Measurements from ENCODE around the gene NXPH2. TPM values are rescaled to one million over a fixed set of nuclear protein-coding genes. Genes with fewer than 3 reads are reported as not detected.

The NXPH2 gene
- total and polyA plus RNA-seq, 2 of the 13 experiments (the other 11 are each of a cell fraction or from before 2014, with no cell fraction given): not detected

DNA sequence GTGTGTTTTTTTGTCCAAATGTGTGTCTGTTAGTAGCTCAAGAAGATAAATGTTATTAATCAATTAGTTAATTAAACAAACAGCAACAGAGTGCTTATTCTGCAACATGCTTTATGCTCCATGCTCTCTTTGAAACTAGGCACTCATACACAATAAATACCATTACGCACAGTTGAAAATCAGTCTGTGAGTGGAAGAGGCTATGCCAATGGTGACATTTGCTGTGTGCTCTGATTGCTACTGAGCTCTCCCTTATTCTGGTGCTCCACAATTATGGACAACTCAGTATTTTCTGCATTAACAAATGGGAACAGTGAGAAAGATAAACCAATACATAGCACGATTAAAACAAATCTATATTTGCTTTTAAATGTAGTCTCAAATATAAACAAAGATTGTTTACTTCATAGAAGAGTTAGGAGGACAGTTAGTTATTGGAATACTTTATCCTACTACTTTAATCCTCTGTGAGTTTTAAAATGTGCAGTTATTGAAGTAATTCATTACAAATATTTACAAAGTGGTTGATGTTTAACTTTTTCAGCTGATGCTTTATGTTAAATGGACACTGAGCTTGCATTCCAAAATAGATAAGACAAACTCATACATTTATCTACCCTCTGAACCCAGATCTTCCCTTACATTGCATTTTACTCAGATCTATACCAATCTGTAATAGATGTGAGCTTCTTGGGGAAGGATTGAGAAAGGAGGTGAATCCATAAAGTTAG, 55.3 kb downstream of the NXPH2 start (continued):
- TF ChIP-seq, protein P1, sequence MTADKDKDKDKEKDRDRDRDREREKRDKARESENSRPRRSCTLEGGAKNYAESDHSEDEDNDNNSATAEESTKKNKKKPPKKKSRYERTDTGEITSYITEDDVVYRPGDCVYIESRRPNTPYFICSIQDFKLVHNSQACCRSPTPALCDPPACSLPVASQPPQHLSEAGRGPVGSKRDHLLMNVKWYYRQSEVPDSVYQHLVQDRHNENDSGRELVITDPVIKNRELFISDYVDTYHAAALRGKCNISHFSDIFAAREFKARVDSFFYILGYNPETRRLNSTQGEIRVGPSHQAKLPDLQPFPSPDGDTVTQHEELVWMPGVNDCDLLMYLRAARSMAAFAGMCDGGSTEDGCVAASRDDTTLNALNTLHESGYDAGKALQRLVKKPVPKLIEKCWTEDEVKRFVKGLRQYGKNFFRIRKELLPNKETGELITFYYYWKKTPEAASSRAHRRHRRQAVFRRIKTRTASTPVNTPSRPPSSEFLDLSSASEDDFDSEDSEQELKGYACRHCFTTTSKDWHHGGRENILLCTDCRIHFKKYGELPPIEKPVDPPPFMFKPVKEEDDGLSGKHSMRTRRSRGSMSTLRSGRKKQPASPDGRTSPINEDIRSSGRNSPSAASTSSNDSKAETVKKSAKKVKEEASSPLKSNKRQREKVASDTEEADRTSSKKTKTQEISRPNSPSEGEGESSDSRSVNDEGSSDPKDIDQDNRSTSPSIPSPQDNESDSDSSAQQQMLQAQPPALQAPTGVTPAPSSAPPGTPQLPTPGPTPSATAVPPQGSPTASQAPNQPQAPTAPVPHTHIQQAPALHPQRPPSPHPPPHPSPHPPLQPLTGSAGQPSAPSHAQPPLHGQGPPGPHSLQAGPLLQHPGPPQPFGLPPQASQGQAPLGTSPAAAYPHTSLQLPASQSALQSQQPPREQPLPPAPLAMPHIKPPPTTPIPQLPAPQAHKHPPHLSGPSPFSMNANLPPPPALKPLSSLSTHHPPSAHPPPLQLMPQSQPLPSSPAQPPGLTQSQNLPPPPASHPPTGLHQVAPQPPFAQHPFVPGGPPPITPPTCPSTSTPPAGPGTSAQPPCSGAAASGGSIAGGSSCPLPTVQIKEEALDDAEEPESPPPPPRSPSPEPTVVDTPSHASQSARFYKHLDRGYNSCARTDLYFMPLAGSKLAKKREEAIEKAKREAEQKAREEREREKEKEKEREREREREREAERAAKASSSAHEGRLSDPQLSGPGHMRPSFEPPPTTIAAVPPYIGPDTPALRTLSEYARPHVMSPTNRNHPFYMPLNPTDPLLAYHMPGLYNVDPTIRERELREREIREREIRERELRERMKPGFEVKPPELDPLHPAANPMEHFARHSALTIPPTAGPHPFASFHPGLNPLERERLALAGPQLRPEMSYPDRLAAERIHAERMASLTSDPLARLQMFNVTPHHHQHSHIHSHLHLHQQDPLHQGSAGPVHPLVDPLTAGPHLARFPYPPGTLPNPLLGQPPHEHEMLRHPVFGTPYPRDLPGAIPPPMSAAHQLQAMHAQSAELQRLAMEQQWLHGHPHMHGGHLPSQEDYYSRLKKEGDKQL (CRISPR knock-in tag; IDR thresholded peaks at IDR 0.05; ENCODE audit: low read depth): peak; percentile 90
- TF ChIP-seq, protein P2, sequence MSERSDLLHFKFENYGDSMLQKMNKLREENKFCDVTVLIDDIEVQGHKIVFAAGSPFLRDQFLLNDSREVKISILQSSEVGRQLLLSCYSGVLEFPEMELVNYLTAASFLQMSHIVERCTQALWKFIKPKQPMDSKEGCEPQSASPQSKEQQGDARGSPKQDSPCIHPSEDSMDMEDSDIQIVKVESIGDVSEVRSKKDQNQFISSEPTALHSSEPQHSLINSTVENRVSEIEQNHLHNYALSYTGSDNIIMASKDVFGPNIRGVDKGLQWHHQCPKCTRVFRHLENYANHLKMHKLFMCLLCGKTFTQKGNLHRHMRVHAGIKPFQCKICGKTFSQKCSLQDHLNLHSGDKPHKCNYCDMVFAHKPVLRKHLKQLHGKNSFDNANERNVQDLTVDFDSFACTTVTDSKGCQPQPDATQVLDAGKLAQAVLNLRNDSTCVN (CRISPR knock-in tag; IDR thresholded peaks at IDR 0.05; ENCODE audit: borderline replicate concordance): no peak
- no peak for TF ChIP-seq TCF12 (IDR thresholded peaks at IDR 0.05)
- 0 out of 2 replicates have a peak, but pooled peaks have one; percentile 32 for TF ChIP-seq TCF12 (CRISPR knock-in tag; IDR thresholded peaks at IDR 0.05)
- TF ChIP-seq ZNF143 (CRISPR knock-in tag; IDR thresholded peaks at IDR 0.05): no peak
- TF ChIP-seq PPARG (CRISPR knock-in tag; conservative IDR thresholded peaks at IDR 0.05): 0 out of 2 replicates have a peak, but pooled peaks have one; percentile 10
- peak; percentile 53; the same call in 1 of the 2 replicates for TF ChIP-seq FOXJ3 (CRISPR knock-in tag; IDR thresholded peaks at IDR 0.05; ENCODE audit: borderline replicate concordance)
- no peak for TF ChIP-seq SRF (IDR thresholded peaks at IDR 0.05; ENCODE audit: low read depth, low read length)
- TF ChIP-seq HNRNPUL1 (IDR thresholded peaks at IDR 0.05; ENCODE audit: low read depth, low read length): peak; percentile 90; the same call in 1 of the 2 replicates
- TF ChIP-seq, protein P3, sequence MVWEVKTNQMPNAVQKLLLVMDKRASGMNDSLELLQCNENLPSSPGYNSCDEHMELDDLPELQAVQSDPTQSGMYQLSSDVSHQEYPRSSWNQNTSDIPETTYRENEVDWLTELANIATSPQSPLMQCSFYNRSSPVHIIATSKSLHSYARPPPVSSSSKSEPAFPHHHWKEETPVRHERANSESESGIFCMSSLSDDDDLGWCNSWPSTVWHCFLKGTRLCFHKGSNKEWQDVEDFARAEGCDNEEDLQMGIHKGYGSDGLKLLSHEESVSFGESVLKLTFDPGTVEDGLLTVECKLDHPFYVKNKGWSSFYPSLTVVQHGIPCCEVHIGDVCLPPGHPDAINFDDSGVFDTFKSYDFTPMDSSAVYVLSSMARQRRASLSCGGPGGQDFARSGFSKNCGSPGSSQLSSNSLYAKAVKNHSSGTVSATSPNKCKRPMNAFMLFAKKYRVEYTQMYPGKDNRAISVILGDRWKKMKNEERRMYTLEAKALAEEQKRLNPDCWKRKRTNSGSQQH (CRISPR knock-in tag; IDR thresholded peaks at IDR 0.05; ENCODE audit: low read depth): no peak
- TF ChIP-seq HDAC1 (CRISPR knock-in tag; IDR thresholded peaks at IDR 0.05): peak; percentile 31; the same call in 1 of the 2 replicates
- TF ChIP-seq SRY (CRISPR knock-in tag; IDR thresholded peaks at IDR 0.05): no peak
- TF ChIP-seq, protein P4, sequence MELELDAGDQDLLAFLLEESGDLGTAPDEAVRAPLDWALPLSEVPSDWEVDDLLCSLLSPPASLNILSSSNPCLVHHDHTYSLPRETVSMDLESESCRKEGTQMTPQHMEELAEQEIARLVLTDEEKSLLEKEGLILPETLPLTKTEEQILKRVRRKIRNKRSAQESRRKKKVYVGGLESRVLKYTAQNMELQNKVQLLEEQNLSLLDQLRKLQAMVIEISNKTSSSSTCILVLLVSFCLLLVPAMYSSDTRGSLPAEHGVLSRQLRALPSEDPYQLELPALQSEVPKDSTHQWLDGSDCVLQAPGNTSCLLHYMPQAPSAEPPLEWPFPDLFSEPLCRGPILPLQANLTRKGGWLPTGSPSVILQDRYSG (CRISPR knock-in tag; IDR thresholded peaks at IDR 0.05): no peak
- TF ChIP-seq TOE1 (CRISPR knock-in tag; IDR thresholded peaks at IDR 0.05): 0 out of 2 replicates have a peak, but pooled peaks have one; percentile 38
- TF ChIP-seq, protein P5, sequence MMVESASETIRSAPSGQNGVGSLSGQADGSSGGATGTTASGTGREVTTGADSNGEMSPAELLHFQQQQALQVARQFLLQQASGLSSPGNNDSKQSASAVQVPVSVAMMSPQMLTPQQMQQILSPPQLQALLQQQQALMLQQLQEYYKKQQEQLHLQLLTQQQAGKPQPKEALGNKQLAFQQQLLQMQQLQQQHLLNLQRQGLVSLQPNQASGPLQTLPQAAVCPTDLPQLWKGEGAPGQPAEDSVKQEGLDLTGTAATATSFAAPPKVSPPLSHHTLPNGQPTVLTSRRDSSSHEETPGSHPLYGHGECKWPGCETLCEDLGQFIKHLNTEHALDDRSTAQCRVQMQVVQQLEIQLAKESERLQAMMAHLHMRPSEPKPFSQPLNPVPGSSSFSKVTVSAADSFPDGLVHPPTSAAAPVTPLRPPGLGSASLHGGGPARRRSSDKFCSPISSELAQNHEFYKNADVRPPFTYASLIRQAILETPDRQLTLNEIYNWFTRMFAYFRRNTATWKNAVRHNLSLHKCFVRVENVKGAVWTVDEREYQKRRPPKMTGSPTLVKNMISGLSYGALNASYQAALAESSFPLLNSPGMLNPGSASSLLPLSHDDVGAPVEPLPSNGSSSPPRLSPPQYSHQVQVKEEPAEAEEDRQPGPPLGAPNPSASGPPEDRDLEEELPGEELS (CRISPR knock-in tag; IDR thresholded peaks at IDR 0.05): peak; percentile 52; the same call in 1 of the 2 replicates
- no peak for TF ChIP-seq ZNF101 (CRISPR knock-in tag; IDR thresholded peaks at IDR 0.05; ENCODE audit: borderline replicate concordance, low read depth)
- TF ChIP-seq RBAK (CRISPR knock-in tag; IDR thresholded peaks at IDR 0.05): no peak
- TF ChIP-seq HNF4A (CRISPR knock-in tag; IDR thresholded peaks at IDR 0.05): peak; percentile 31; the same call in 1 of the 2 replicates

All from HepG2 (cell line).